ENCODE measurements around the gene FREM1.

GRCh38 chr9:14744768-14745167, 165.5 kb downstream of the FREM1 start:
- TF ChIP-seq, protein P1, sequence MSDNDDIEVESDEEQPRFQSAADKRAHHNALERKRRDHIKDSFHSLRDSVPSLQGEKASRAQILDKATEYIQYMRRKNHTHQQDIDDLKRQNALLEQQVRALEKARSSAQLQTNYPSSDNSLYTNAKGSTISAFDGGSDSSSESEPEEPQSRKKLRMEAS (IDR thresholded peaks at IDR 0.05) = no peak
- TF ChIP-seq TCF12 (IDR thresholded peaks at IDR 0.05; ENCODE audit: low read depth) (no peak), TEAD4 (IDR thresholded peaks at IDR 0.05) (no peak), REST (IDR thresholded peaks at IDR 0.05; ENCODE audit: low read depth) (no peak), YY1 (IDR thresholded peaks at IDR 0.05; ENCODE audit: low read depth) (no peak), RAD21 (IDR thresholded peaks at IDR 0.05; ENCODE audit: low read depth) (no peak)

Data from Ishikawa (cell line).